Measurements from ENCODE around the gene C16orf54.
"Not testable (repeated sequence)": the region's sequence is repeated elsewhere in the genome, so short reads cannot be mapped to it uniquely, and the experiment has no call there.

The C16orf54 gene

GRCh38 chr16:29738514-29738913, 7.3 kb downstream of the C16orf54 start:
- peak; percentile 69 for DNase-seq

GRCh38 chr16:29737713-29738112, 8.1 kb downstream of the C16orf54 start:
- no peak for DNase-seq

GRCh38 chr16:29736764-29737163, 9.0 kb downstream of the C16orf54 start:
- no peak for DNase-seq

- no peak for DNase-seq
Observed at GRCh38 chr16:29736112-29736511, 9.7 kb downstream of the C16orf54 start.

- DNase-seq, result no peak
Observed at GRCh38 chr16:29734786-29735185, 11.0 kb downstream of the C16orf54 start.

- not testable (repeated sequence) for DNase-seq
Observed at GRCh38 chr16:29731768-29732601, 13.8 kb downstream of the C16orf54 start.

GRCh38 chr16:29730649-29731048, 15.1 kb downstream of the C16orf54 start:
- DNase-seq, result no peak

- no peak for DNase-seq
Observed at GRCh38 chr16:29729116-29729521, 16.7 kb downstream of the C16orf54 start.

- DNase-seq, result no peak
Observed at GRCh38 chr16:29727452-29727851, 18.3 kb downstream of the C16orf54 start.

- no peak for DNase-seq
Observed at GRCh38 chr16:29726845-29727377, 18.9 kb downstream of the C16orf54 start.

- DNase-seq, result peak; percentile 68
Observed at GRCh38 chr16:29721167-29721879, 24.5 kb downstream of the C16orf54 start.

- DNase-seq, result no peak
Observed at GRCh38 chr16:29720703-29721102, 25.1 kb downstream of the C16orf54 start.

GRCh38 chr16:29719063-29719462, 26.7 kb downstream of the C16orf54 start:
- DNase-seq, result no peak

GRCh38 chr16:29717113-29717512, 28.7 kb downstream of the C16orf54 start:
- no peak for DNase-seq

- no peak for DNase-seq
Observed at GRCh38 chr16:29714972-29715371, 30.8 kb downstream of the C16orf54 start.

- DNase-seq, result no peak
Observed at GRCh38 chr16:29714396-29714795, 31.4 kb downstream of the C16orf54 start.

GRCh38 chr16:29712809-29713208, 33.0 kb downstream of the C16orf54 start:
- no peak for DNase-seq

GRCh38 chr16:29710227-29711219, 35.3 kb downstream of the C16orf54 start:
- peak; percentile 61 for DNase-seq

GRCh38 chr16:29709657-29710056, 36.1 kb downstream of the C16orf54 start:
- DNase-seq, result not testable (repeated sequence)

- DNase-seq, result no peak
Observed at GRCh38 chr16:29708917-29709600, 36.7 kb downstream of the C16orf54 start.

- DNase-seq, result not testable (repeated sequence)
Observed at GRCh38 chr16:29707160-29707559, 38.6 kb downstream of the C16orf54 start.

- no peak for DNase-seq
Observed at GRCh38 chr16:29705030-29705429, 40.8 kb downstream of the C16orf54 start.

Data from CD4-positive, alpha-beta T cell treated with Interleukin-17A for 4 hours (primary cell).